ENCODE measurements around the gene RIMS1.

DNA sequence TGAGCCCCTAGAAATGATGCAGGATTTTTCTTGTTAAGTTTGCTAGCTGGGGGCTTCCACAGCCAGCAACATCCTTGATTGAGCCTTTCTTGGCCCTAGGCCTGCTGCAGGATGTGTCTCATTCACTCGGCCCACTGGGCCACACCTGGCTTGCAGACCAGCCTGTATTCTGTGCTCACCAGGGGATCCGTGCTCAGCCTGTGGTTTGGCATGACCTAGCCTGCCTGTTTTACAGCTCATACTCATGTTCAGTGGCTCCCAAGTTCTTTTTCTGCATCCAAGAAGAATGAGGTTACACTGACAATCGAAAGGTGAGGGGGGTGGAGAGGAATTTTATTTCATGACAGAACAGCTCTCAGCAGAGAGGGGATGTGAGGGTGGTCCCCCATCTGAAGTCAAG, 263.4 kb downstream of the RIMS1 start:
- TF ChIP-seq, protein P1, sequence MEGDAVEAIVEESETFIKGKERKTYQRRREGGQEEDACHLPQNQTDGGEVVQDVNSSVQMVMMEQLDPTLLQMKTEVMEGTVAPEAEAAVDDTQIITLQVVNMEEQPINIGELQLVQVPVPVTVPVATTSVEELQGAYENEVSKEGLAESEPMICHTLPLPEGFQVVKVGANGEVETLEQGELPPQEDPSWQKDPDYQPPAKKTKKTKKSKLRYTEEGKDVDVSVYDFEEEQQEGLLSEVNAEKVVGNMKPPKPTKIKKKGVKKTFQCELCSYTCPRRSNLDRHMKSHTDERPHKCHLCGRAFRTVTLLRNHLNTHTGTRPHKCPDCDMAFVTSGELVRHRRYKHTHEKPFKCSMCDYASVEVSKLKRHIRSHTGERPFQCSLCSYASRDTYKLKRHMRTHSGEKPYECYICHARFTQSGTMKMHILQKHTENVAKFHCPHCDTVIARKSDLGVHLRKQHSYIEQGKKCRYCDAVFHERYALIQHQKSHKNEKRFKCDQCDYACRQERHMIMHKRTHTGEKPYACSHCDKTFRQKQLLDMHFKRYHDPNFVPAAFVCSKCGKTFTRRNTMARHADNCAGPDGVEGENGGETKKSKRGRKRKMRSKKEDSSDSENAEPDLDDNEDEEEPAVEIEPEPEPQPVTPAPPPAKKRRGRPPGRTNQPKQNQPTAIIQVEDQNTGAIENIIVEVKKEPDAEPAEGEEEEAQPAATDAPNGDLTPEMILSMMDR (IDR thresholded peaks at IDR 0.05) = no peak
- no peak for TF ChIP-seq POLR2A (IDR thresholded peaks at IDR 0.05)

Measured in esophagus squamous epithelium (tissue), 4 donors.